Esophagus muscularis mucosa (tissue), 4 donors: Measurements from ENCODE around the gene PSMD13. TPM values are rescaled to one million over a fixed set of nuclear protein-coding genes. Genes with fewer than 3 reads are reported as not detected.
"Not testable (repeated sequence)": the region's sequence is repeated elsewhere in the genome, so short reads cannot be mapped to it uniquely, and the experiment has no call there.

Experiments used
- DNase-seq: peaks from one replicate; pipeline ENCODE4 v3.0.0-alpha.2; 2017; ENCODE audit errors: extremely low spot score
- H3K27ac ChIP-seq, 4 donors: fragments of 200-600 bp; sonication (generic); replicated peaks in 1 of 4; 1 replicate in 3 of 4; 2 replicates in 1 of 4; pipeline ENCODE4 v1.5.1; 2016 to 2019; ENCODE audit warnings: mild to moderate bottlenecking in 1 of 4
- H3K27me3 ChIP-seq, 4 donors: fragments of 200-600 bp; sonication (generic); one replicate each; pipeline versions ENCODE4 v1.5.1 to v1.6.0; 2016 to 2019
- H3K36me3 ChIP-seq, 4 donors: fragments of 200-600 bp; sonication (generic); one replicate each; pipeline ENCODE4 v1.5.1; 2016 to 2019
- H3K4me1 ChIP-seq, 4 donors: fragments of 200-600 bp; sonication (generic); one replicate each; pipeline ENCODE4 v1.5.1; 2016 to 2019
- H3K4me3 ChIP-seq, 4 donors: fragments of 200-600 bp; sonication (generic); 1 replicate in 2 of 4; 2 replicates in 2 of 4; pipeline ENCODE4 v1.5.1; 2016 to 2019; ENCODE audit warnings: mild to moderate bottlenecking in 4 of 4, moderate library complexity in 1 of 4
- H3K9me3 ChIP-seq, 4 donors: fragments of 200-600 bp; sonication (generic); 1 replicate in 3 of 4; 2 replicates in 1 of 4; pipeline ENCODE4 v1.5.1; 2016 to 2019
- EP300 ChIP-seq: sonication (generic); formaldehyde crosslinking; IDR thresholded peaks from one replicate; pipeline ENCODE4 v1.6.1; 2017; ENCODE audit warnings: antibody characterized with exemption
- POLR2A ChIP-seq: fragments of 450-650 bp; IDR thresholded peaks from one replicate; pipeline ENCODE4 v1.6.1; 2017; ENCODE audit warnings: antibody characterized with exemption, moderate library complexity, mild to moderate bottlenecking, low read depth
- POLR2AphosphoS5 ChIP-seq, 2 donors: sonication (generic); formaldehyde crosslinking; IDR thresholded peaks; one replicate each; pipeline ENCODE4 v1.6.1; 2017; ENCODE audit warnings: antibody characterized with exemption in 2 of 2
- WGBS: methylation state at CpG from one replicate; pipeline ENCODE4 v1.1.5; 2018; 5-methylcytosine and 5-hydroxymethylcytosine counted together
- intact Hi-C: fragments of 100-400 bp; cut with DNase I; formaldehyde crosslinking; loops from one replicate; pipeline ENCODE4 v1.15.1; 2023
- total RNA-seq, 4 donors: library from RNA; depleted of rRNA; stranded (reverse); fragments of >200 nt; gene quantifications; one replicate each; pipeline versions ENCODE4 v1.1.0 to v1.2.1, GENCODE V29; 2016
- TF ChIP-seq, protein P1 (sequence below), 3 experiments: fragments of 200-600 bp in 2 of 3; fragments of 450-650 bp in 1 of 3; sonication (generic) in 2 of 3; IDR thresholded peaks; one replicate each; pipeline ENCODE4 v1.5.1; 2017 to 2019; ENCODE audit warnings: antibody characterized with exemption in 3 of 3, mild to moderate bottlenecking in 2 of 3, moderate library complexity in 1 of 3

PSMD13 gene
- total RNA-seq, 4 donors from 2014 or later, result 86.4 to 124 (median 94.1) TPM

DNA sequence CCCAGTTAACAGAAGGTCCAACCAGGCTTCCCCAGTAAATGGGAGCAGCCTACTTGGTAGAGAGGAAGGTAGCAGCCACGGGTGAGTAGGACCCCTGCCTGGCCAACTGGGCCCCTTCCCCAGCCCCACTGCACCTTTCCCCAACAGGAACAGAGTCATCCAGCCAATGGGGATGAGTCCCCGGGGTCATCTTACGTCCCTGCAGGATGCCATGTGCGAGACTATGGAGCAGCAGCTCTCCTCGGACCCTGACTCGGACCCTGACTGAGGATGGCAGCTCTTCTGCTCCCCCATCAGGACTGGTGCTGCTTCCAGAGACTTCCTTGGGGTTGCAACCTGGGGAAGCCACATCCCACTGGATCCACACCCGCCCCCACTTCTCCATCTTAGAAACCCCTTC, 22.7 kb upstream of the PSMD13 start:
- no peaks in the 10 kb centered on the region for H3K9me3 ChIP-seq
- no peak overlapping the region for H3K4me3 ChIP-seq
- TF ChIP-seq POLR2A (no peak), EP300 (no peak), POLR2AphosphoS5 (IDR thresholded peaks at IDR 0.05) (no peak)
- TF ChIP-seq, protein P1, sequence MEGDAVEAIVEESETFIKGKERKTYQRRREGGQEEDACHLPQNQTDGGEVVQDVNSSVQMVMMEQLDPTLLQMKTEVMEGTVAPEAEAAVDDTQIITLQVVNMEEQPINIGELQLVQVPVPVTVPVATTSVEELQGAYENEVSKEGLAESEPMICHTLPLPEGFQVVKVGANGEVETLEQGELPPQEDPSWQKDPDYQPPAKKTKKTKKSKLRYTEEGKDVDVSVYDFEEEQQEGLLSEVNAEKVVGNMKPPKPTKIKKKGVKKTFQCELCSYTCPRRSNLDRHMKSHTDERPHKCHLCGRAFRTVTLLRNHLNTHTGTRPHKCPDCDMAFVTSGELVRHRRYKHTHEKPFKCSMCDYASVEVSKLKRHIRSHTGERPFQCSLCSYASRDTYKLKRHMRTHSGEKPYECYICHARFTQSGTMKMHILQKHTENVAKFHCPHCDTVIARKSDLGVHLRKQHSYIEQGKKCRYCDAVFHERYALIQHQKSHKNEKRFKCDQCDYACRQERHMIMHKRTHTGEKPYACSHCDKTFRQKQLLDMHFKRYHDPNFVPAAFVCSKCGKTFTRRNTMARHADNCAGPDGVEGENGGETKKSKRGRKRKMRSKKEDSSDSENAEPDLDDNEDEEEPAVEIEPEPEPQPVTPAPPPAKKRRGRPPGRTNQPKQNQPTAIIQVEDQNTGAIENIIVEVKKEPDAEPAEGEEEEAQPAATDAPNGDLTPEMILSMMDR (IDR thresholded peaks at IDR 0.05), result no peak
- H3K36me3 ChIP-seq, result peaks cover 49 to 94% (median 85%) of the 10 kb centered on the region in 4 donors
- no peak overlapping the region for H3K27ac ChIP-seq
- no peaks in the 10 kb centered on the region for H3K27me3 ChIP-seq
- peaks cover 21 to 40% (median 26%) of the 10 kb centered on the region in 4 donors for H3K4me1 ChIP-seq
- intact Hi-C loops, result no loop called here
- 83% methylated on average over 4 of the region's 7 CpGs for WGBS
- no peak for DNase-seq

DNA sequence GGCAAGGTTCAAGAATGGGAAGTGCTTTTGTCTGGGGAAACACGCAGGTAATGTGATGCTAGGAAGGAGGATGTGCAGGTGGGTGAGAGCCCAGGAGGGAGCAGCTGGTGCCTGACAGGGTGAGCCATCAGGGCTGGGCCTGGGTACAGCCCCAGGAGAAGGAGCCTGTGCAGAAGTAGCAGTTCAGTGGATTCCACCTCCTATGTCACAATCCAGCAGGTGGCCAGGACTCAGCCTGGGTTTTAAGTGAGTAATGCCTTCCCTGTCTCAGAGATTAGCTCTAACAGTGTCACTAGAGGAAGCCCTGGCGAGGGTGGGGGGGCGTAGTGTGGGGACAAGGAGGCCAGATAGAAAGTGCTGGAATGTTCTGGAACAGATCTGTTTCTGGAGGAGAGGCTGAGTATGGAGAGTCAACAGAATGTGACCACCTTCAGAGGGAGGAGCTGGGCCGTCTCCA, 21.2 kb upstream of the PSMD13 start:
- Histone ChIP-seq H3K27ac (no peak overlapping the region), H3K36me3 (peaks cover 44 to 85% (median 73%) of the 10 kb centered on the region in 4 donors), H3K27me3 (no peaks in the 10 kb centered on the region), H3K4me3 (no peak overlapping the region), H3K4me1 (peaks cover 6 to 24% (median 10%) of the 10 kb centered on the region in 4 donors), H3K9me3 (no peaks in the 10 kb centered on the region)
- intact Hi-C loops, result no loop called here
- no peak for DNase-seq
- 84% methylated on average over 4 of the region's 4 CpGs for WGBS
- no peak for TF ChIP-seq EP300
- TF ChIP-seq, protein P1 (IDR thresholded peaks at IDR 0.05), result no peak
- TF ChIP-seq POLR2AphosphoS5 (IDR thresholded peaks at IDR 0.05), result no peak
- no peak for TF ChIP-seq POLR2A

DNA sequence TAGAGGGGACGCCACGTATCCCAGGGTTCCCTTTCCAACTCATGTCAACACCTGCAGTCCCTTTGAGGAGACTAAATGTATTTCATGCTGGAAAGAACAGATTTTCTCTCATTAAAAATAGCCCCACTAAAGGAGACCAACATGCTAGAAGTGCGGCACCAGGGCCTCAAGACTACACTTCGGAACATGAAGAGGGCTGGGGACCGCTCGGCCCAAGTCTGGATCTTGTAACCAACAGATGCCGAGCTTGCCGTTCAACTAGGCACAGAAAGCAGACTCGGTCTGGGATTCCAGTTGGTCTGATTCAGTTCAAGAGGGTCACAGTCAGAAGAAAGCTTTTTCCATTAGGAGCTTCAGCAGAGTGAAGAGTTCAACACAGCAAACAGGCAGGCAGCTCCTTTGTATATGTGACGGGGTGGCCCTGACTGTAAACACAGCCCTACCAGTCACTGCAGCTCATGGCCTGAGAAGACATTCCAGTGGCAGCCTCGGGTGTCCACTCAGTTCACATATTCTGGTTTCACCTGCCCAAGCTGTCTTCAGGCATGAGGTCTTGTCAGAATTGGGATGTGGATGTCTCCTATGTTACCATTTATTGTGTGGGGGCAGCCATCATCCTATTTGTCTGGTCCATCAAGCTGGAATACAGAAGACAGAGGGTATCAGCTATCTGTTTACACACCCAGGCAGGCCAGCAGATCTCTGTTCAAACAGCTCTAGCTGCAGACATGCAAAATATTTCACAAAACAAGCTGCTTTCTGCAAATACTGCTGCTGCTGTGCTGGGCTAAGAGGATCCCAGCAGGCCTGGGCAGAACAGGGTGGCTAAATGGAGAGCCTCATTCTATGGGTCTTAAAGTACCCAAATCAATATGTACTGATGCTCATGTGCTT, 20.4 kb upstream of the PSMD13 start:
- no peaks in the 10 kb centered on the region for H3K27me3 ChIP-seq
- peaks cover 37 to 78% (median 66%) of the 10 kb centered on the region in 4 donors for H3K36me3 ChIP-seq
- no peak for TF ChIP-seq POLR2A
- TF ChIP-seq EP300, result no peak
- no peak for TF ChIP-seq POLR2AphosphoS5 (IDR thresholded peaks at IDR 0.05)
- H3K4me3 ChIP-seq, result no peak overlapping the region
- DNase-seq, result no peak
- peaks cover 0 to 17% (median 5%) of the 10 kb centered on the region in 4 donors for H3K4me1 ChIP-seq
- no peaks in the 10 kb centered on the region for H3K9me3 ChIP-seq
- 80% methylated on average over 10 of the region's 11 CpGs for WGBS
- intact Hi-C loops, result no loop called here
- H3K27ac ChIP-seq, result no peak overlapping the region

DNA sequence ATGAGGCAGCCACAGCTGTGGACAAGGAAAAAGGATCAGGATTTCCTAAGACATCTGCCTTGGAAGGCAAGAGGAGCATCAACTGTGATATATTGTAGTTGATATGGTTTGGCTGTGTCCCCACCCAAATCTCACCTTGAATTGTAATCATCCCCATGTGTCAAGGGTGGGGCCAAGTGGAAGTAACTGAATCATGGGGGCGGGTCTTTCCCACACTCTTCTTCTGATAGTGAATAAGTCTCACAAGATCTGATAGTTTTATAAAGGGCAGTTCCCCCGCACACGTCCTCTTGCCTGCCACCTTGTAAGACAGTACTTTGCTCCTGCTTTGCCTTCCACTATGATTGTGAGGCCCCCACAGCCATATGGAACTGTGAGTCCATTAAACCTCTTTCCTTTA, 19.1 kb upstream of the PSMD13 start:
- Histone ChIP-seq H3K4me1 (peaks cover 0 to 15% (median 7%) of the 10 kb centered on the region in 4 donors), H3K27ac (no peak overlapping the region), H3K27me3 (no peaks in the 10 kb centered on the region), H3K36me3 (peaks cover 24 to 69% (median 58%) of the 10 kb centered on the region in 4 donors), H3K4me3 (no peak overlapping the region), H3K9me3 (no peaks in the 10 kb centered on the region)
- TF ChIP-seq POLR2AphosphoS5 (IDR thresholded peaks at IDR 0.05) (no peak), EP300 (no peak), POLR2A (no peak)
- TF ChIP-seq, protein P1 (IDR thresholded peaks at IDR 0.05), result no peak
- WGBS, result 93% methylated on average over 3 of the region's 3 CpGs
- no peak for DNase-seq
- intact Hi-C loops, result no loop called here

DNA sequence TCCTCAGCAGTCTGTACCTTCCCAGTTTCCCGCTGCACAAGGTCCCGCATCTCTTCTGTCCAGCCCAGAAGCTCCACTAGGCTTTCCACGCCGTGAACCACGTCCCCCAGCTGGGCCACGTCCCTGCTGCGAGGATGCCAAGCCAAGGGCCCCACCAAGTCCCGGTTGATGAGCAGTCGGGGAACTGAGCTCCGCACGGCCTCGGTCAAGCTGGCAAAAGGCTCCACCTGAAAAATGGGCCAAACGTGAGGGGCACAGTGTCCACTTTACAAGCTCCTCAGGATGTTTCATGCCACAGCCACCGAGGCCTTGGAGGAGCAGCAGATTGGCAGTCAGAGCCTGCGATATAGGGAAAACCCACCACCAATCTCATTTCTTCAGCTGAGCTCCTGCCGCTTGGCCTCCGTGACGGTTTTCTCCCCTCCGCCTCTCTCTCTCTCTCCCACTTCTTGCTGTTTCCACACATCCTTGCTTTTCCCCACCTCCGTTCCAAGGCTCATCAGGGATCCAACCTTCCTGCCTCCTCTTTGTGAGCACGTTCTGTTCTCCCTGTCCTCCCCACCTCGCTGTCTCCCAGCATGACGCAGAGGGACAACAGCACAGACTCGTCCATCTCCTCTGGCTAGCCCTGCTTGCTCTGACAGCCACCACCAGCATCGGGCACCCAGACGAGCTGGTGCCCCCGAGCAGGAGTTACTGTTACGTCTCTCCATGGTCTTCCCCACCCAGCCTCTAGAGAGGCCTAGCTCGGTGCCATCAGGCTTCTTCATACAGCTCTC, 17.8 kb upstream of the PSMD13 start:
- H3K9me3 ChIP-seq, result no peaks in the 10 kb centered on the region
- no peak for DNase-seq
- 90% methylated on average over 29 of the region's 29 CpGs for WGBS
- H3K4me3 ChIP-seq, result no peak overlapping the region
- peaks cover 13 to 64% (median 48%) of the 10 kb centered on the region in 4 donors for H3K36me3 ChIP-seq
- peaks cover 0 to 23% (median 12%) of the 10 kb centered on the region in 4 donors for H3K4me1 ChIP-seq
- intact Hi-C loops, result no loop called here
- H3K27me3 ChIP-seq, result no peaks in the 10 kb centered on the region
- H3K27ac ChIP-seq, result peak overlapping the region in 1 of 4 donors; percentile 44
- TF ChIP-seq POLR2AphosphoS5 (IDR thresholded peaks at IDR 0.05) (no peak), POLR2A (no peak)

DNA sequence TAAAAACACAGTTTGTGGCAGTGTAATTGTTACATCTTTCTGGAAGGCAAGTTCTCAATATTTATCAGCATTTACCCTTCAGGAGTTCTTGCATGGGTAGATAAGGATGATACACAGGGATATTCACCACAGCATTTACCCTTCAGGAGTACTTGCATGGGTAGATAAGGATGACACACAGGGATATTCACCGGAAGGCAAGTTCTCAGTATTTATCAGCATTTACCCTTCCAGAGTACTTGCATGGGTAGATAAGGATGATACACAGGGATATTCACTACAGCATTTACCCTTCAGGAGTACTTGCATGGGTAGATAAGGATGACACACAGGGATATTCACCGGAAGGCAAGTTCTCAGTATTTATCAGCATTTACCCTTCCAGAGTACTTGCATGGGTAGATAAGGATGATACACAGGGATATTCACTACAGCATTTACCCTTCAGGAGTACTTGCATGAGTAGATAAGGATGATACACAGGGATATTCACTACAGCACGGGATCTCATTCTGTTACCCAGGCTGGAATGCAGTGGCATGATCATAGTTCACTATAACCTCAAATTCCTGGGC, 16.0 kb upstream of the PSMD13 start:
- WGBS, result 88% methylated on average over 3 of the region's 3 CpGs
- H3K4me1 ChIP-seq, result peaks cover 0 to 28% (median 16%) of the 10 kb centered on the region in 4 donors
- H3K27me3 ChIP-seq, DNase-seq, intact Hi-C loops, H3K4me3 ChIP-seq, H3K9me3 ChIP-seq: not testable (repeated sequence)
- H3K27ac ChIP-seq, result peak overlapping the region in 3 of 4 donors; percentile 73 to 83 (median 82)
- peaks cover 0 to 49% (median 33%) of the 10 kb centered on the region in 4 donors for H3K36me3 ChIP-seq
